GM19455 (cell line): ENCODE data around the gene SMYD5.
"Not testable (repeated sequence)": the region's sequence is repeated elsewhere in the genome, so short reads cannot be mapped to it uniquely, and the experiment has no call there.

Experiments
- ATAC-seq: cut with Tn5 transposase; IDR thresholded peaks from one replicate; pipeline ENCODE4 v1.9.1; 2021; ENCODE audit not compliant: unreplicated experiment

The SMYD5 gene

GRCh38 chr2:73259276-73259675 lies 45.2 kb downstream of the SMYD5 start:
- ATAC-seq = no peak

- no peak for ATAC-seq
These were observed 45.8 kb downstream of the SMYD5 start for GRCh38 chr2:73259704-73260337.

- no peak for ATAC-seq
These were observed 46.4 kb downstream of the SMYD5 start for GRCh38 chr2:73260338-73260984.

GRCh38 chr2:73262108-73262651 lies 48.1 kb downstream of the SMYD5 start:
- no peak for ATAC-seq

GRCh38 chr2:73262691-73263429 lies 48.8 kb downstream of the SMYD5 start:
- not testable (repeated sequence) for ATAC-seq

- no peak for ATAC-seq
These were observed 49.7 kb downstream of the SMYD5 start for GRCh38 chr2:73263540-73264331.

GRCh38 chr2:73264332-73264606 lies 50.2 kb downstream of the SMYD5 start:
- no peak for ATAC-seq

- no peak for ATAC-seq
These were observed 50.7 kb downstream of the SMYD5 start for GRCh38 chr2:73264783-73265182.

- ATAC-seq = no peak
These were observed 51.4 kb downstream of the SMYD5 start for GRCh38 chr2:73265298-73266060.

GRCh38 chr2:73266061-73266901 lies 52.2 kb downstream of the SMYD5 start:
- no peak for ATAC-seq

- ATAC-seq = no peak
These were observed 53.0 kb downstream of the SMYD5 start for GRCh38 chr2:73267008-73267407.

- ATAC-seq = no peak
These were observed 54.4 kb downstream of the SMYD5 start for GRCh38 chr2:73268366-73268829.

- ATAC-seq = peak; percentile 94
These were observed 55.0 kb downstream of the SMYD5 start for GRCh38 chr2:73268830-73269685.

- peak; percentile 25 for ATAC-seq
These were observed 55.8 kb downstream of the SMYD5 start for GRCh38 chr2:73269686-73270465.

- no peak for ATAC-seq
These were observed 58.2 kb downstream of the SMYD5 start for GRCh38 chr2:73272270-73272669.
